HG03565 (cell line): ENCODE data around the gene SH3RF3.

Source experiments
- ATAC-seq: cut with Tn5 transposase; IDR thresholded peaks from one replicate; pipeline ENCODE4 v1.9.1; 2021; ENCODE audit warnings: mild to moderate bottlenecking, moderate library complexity; ENCODE audit not compliant: unreplicated experiment

SH3RF3 gene

GRCh38 chr2:109176928-109177327 lies 47.9 kb downstream of the SH3RF3 start:
- ATAC-seq: no peak

- ATAC-seq: no peak
Measured at GRCh38 chr2:109177635-109178034, 48.6 kb downstream of the SH3RF3 start.

GRCh38 chr2:109178968-109179367 lies 50.0 kb downstream of the SH3RF3 start:
- ATAC-seq: no peak

- no peak for ATAC-seq
Measured at GRCh38 chr2:109180786-109181185, 51.8 kb downstream of the SH3RF3 start.

GRCh38 chr2:109182426-109182825 lies 53.4 kb downstream of the SH3RF3 start:
- no peak for ATAC-seq

GRCh38 chr2:109183871-109184270 lies 54.9 kb downstream of the SH3RF3 start:
- ATAC-seq: no peak

GRCh38 chr2:109184368-109184767 lies 55.4 kb downstream of the SH3RF3 start:
- ATAC-seq: no peak

- ATAC-seq: no peak
Measured at GRCh38 chr2:109185338-109185737, 56.3 kb downstream of the SH3RF3 start.

GRCh38 chr2:109185821-109186570 lies 57.0 kb downstream of the SH3RF3 start:
- no peak for ATAC-seq

- ATAC-seq: no peak
Measured at GRCh38 chr2:109186656-109187250, 57.7 kb downstream of the SH3RF3 start.

GRCh38 chr2:109187711-109188495 lies 58.9 kb downstream of the SH3RF3 start:
- no peak for ATAC-seq

GRCh38 chr2:109188496-109188890 lies 59.5 kb downstream of the SH3RF3 start:
- ATAC-seq: no peak

GRCh38 chr2:109188898-109189297 lies 59.9 kb downstream of the SH3RF3 start:
- ATAC-seq: no peak

- ATAC-seq: no peak
Measured at GRCh38 chr2:109189751-109190150, 60.7 kb downstream of the SH3RF3 start.

- no peak for ATAC-seq
Measured at GRCh38 chr2:109193807-109194619, 65.0 kb downstream of the SH3RF3 start.

- no peak for ATAC-seq
Measured at GRCh38 chr2:109194620-109194937, 65.6 kb downstream of the SH3RF3 start.

GRCh38 chr2:109195193-109196045 lies 66.4 kb downstream of the SH3RF3 start:
- no peak for ATAC-seq

GRCh38 chr2:109196081-109196875 lies 67.3 kb downstream of the SH3RF3 start:
- no peak for ATAC-seq
